SJSA1 (cell line): Measurements from ENCODE around the gene TMEM144. TPM values are rescaled to one million over a fixed set of nuclear protein-coding genes. Genes with fewer than 3 reads are reported as not detected.
"Not testable (repeated sequence)": the region's sequence is repeated elsewhere in the genome, so short reads cannot be mapped to it uniquely, and the experiment has no call there.

Experiments
- DNase-seq, 2 experiments: peaks; one replicate each; pipeline ENCODE4 v3.0.0-alpha.2; 2015 to 2020; ENCODE audit warnings: low spot score in 2 of 2, low read depth in 1 of 2
- H3K27ac ChIP-seq: fragments of 250-450 bp; sonication (Bioruptor Pico); 2 replicates; pipeline ENCODE4 v1.5.1; 2020; ENCODE audit warnings: mild to moderate bottlenecking, moderate library complexity
- H3K27me3 ChIP-seq: fragments of 250-450 bp; sonication (Bioruptor Pico); replicated peaks from 2 replicates; pipeline ENCODE4 v1.5.1; 2020; ENCODE audit warnings: mild to moderate bottlenecking, moderate library complexity
- H3K36me3 ChIP-seq: fragments of 250-450 bp; sonication (Bioruptor Pico); 2 replicates; pipeline ENCODE4 v1.5.1; 2020; ENCODE audit warnings: mild to moderate bottlenecking
- H3K4me1 ChIP-seq: fragments of 250-450 bp; sonication (Bioruptor Pico); replicated peaks from 2 replicates; pipeline ENCODE4 v1.6.1; 2021; ENCODE audit warnings: mild to moderate bottlenecking
- H3K4me3 ChIP-seq: fragments of 250-450 bp; sonication (Bioruptor Pico); 2 replicates; pipeline ENCODE4 v1.5.1; 2020; ENCODE audit warnings: mild to moderate bottlenecking
- H3K9me3 ChIP-seq: fragments of 250-450 bp; sonication (Bioruptor Pico); replicated peaks from 2 replicates; pipeline ENCODE4 v1.5.1; 2020; ENCODE audit warnings: mild to moderate bottlenecking
- total RNA-seq: library from RNA; depleted of rRNA; stranded (reverse); fragments of >200 nt; shearing (Covaris generic); gene quantifications from 2 replicates; pipeline ENCODE4 v1.2.3, GENCODE V29; 2014

Gene TMEM144
- total RNA-seq, 1 experiment from 2014 or later: 1.1 TPM

GRCh38 chr4:158279052-158279451 is 68.8 kb downstream of the TMEM144 start:
- H3K4me3 ChIP-seq, H3K27me3 ChIP-seq, H3K4me1 ChIP-seq, H3K36me3 ChIP-seq, DNase-seq, H3K9me3 ChIP-seq, H3K27ac ChIP-seq: not testable (repeated sequence)

- Histone ChIP-seq H3K9me3 (no peaks in the 10 kb centered on the region), H3K4me1 (no peaks in the 10 kb centered on the region), H3K36me3 (no peaks in the 10 kb centered on the region), H3K27me3 (no peaks in the 10 kb centered on the region), H3K27ac (no peak overlapping the region), H3K4me3 (no peak overlapping the region)
- DNase-seq: no peak
Observed at GRCh38 chr4:158280856-158281255, 70.6 kb downstream of the TMEM144 start.

GRCh38 chr4:158282252-158282651 is 72.0 kb downstream of the TMEM144 start:
- H3K27me3 ChIP-seq: no peaks in the 10 kb centered on the region
- no peaks in the 10 kb centered on the region for H3K9me3 ChIP-seq
- H3K27ac ChIP-seq: no peak overlapping the region
- no peaks in the 10 kb centered on the region for H3K36me3 ChIP-seq
- DNase-seq: no peak
- no peaks in the 10 kb centered on the region for H3K4me1 ChIP-seq
- H3K4me3 ChIP-seq: no peak overlapping the region

GRCh38 chr4:158285429-158286216 is 75.3 kb downstream of the TMEM144 start:
- H3K36me3 ChIP-seq: no peaks in the 10 kb centered on the region
- no peak overlapping the region for H3K27ac ChIP-seq
- H3K27me3 ChIP-seq: no peaks in the 10 kb centered on the region
- H3K9me3 ChIP-seq: no peaks in the 10 kb centered on the region
- no peaks in the 10 kb centered on the region for H3K4me1 ChIP-seq
- H3K4me3 ChIP-seq: no peak overlapping the region
- DNase-seq: no peak

- no peaks in the 10 kb centered on the region for H3K4me1 ChIP-seq
- no peak overlapping the region for H3K27ac ChIP-seq
- no peaks in the 10 kb centered on the region for H3K27me3 ChIP-seq
- no peak overlapping the region for H3K4me3 ChIP-seq
- no peaks in the 10 kb centered on the region for H3K9me3 ChIP-seq
- no peak for DNase-seq
- no peaks in the 10 kb centered on the region for H3K36me3 ChIP-seq
Observed at GRCh38 chr4:158290912-158291311, 80.6 kb downstream of the TMEM144 start.

- Histone ChIP-seq H3K27ac (no peak overlapping the region), H3K4me1 (no peaks in the 10 kb centered on the region), H3K36me3 (no peaks in the 10 kb centered on the region), H3K27me3 (no peaks in the 10 kb centered on the region), H3K9me3 (no peaks in the 10 kb centered on the region), H3K4me3 (no peak overlapping the region)
- DNase-seq: no peak
Observed at GRCh38 chr4:158291334-158292055, 81.2 kb downstream of the TMEM144 start.

- no peaks in the 10 kb centered on the region for H3K27me3 ChIP-seq
- no peaks in the 10 kb centered on the region for H3K36me3 ChIP-seq
- no peaks in the 10 kb centered on the region for H3K4me1 ChIP-seq
- H3K27ac ChIP-seq: no peak overlapping the region
- H3K9me3 ChIP-seq: no peaks in the 10 kb centered on the region
- H3K4me3 ChIP-seq: no peak overlapping the region
- no peak for DNase-seq
Observed at GRCh38 chr4:158292156-158292555, 81.9 kb downstream of the TMEM144 start.

- Histone ChIP-seq H3K9me3 (no peaks in the 10 kb centered on the region), H3K4me3 (no peak overlapping the region), H3K36me3 (no peaks in the 10 kb centered on the region), H3K27ac (no peak overlapping the region), H3K27me3 (no peaks in the 10 kb centered on the region), H3K4me1 (peaks cover 4% of the 10 kb centered on the region; the same call in 1 of the 2 replicates)
- DNase-seq: no peak
Observed at GRCh38 chr4:158295053-158295452, 84.8 kb downstream of the TMEM144 start.

- no peaks in the 10 kb centered on the region for H3K27me3 ChIP-seq
- H3K4me1 ChIP-seq: peaks cover 17% of the 10 kb centered on the region
- DNase-seq: no peak
- H3K4me3 ChIP-seq: no peak overlapping the region
- H3K36me3 ChIP-seq: no peaks in the 10 kb centered on the region
- no peak overlapping the region for H3K27ac ChIP-seq
- no peaks in the 10 kb centered on the region for H3K9me3 ChIP-seq
Observed at GRCh38 chr4:158297866-158298265, 87.6 kb downstream of the TMEM144 start.

GRCh38 chr4:158299459-158300007 is 89.2 kb downstream of the TMEM144 start:
- Histone ChIP-seq H3K4me1 (peaks cover 17% of the 10 kb centered on the region), H3K27ac (no peak overlapping the region), H3K9me3 (no peaks in the 10 kb centered on the region), H3K4me3 (no peak overlapping the region), H3K36me3 (no peaks in the 10 kb centered on the region), H3K27me3 (no peaks in the 10 kb centered on the region)
- no peak for DNase-seq

GRCh38 chr4:158300012-158300411 is 89.7 kb downstream of the TMEM144 start:
- H3K27ac ChIP-seq: no peak overlapping the region
- H3K4me1 ChIP-seq: peaks cover 17% of the 10 kb centered on the region
- no peaks in the 10 kb centered on the region for H3K36me3 ChIP-seq
- H3K27me3 ChIP-seq: no peaks in the 10 kb centered on the region
- H3K4me3 ChIP-seq: no peak overlapping the region
- DNase-seq: no peak
- H3K9me3 ChIP-seq: no peaks in the 10 kb centered on the region

- Histone ChIP-seq H3K9me3 (no peaks in the 10 kb centered on the region), H3K4me3 (no peak overlapping the region), H3K27ac (no peak overlapping the region; the same call in 1 of the 2 replicates), H3K4me1 (peaks cover 17% of the 10 kb centered on the region), H3K27me3 (no peaks in the 10 kb centered on the region), H3K36me3 (no peaks in the 10 kb centered on the region)
- DNase-seq: no peak
Observed at GRCh38 chr4:158302076-158302866, 92.0 kb downstream of the TMEM144 start.

- H3K4me1 ChIP-seq: peaks cover 15% of the 10 kb centered on the region
- H3K9me3 ChIP-seq: no peaks in the 10 kb centered on the region
- H3K36me3 ChIP-seq: no peaks in the 10 kb centered on the region
- no peak overlapping the region for H3K4me3 ChIP-seq
- H3K27me3 ChIP-seq: no peaks in the 10 kb centered on the region
- DNase-seq: no peak
- H3K27ac ChIP-seq: no peak overlapping the region
Observed at GRCh38 chr4:158304694-158305093, 94.4 kb downstream of the TMEM144 start.
